SIG-M5 treated with dmso at 0.1 percent for 504 hours (cell line): ENCODE measurements around the gene ACSL6.

Experiments used
- DNase-seq: peaks from one replicate; lab custom pipeline; 2025; ENCODE audit not compliant: unreplicated experiment; lab: John Stamatoyannopoulos, UW

The ACSL6 gene

DNA sequence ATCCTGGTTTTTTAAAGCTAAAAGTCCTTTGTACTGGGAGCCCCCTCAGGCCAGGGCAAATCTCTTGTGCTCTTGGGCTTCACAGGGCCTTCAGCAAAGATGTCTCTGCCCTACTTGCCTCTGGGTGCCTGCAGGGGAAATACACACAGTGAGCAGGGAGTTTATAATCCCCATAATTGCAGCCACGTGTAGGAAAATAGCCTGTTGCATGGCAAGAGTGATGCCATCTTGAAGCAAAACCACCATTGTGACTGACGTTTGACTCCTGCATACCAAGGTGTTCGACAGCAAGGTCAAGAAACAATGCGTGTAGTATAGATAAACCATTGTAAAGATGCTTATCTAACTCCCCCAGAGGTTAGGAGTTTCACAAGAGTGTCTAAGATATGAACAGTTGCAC lies 37.6 kb upstream of the ACSL6 start:
- no peak for DNase-seq

DNA sequence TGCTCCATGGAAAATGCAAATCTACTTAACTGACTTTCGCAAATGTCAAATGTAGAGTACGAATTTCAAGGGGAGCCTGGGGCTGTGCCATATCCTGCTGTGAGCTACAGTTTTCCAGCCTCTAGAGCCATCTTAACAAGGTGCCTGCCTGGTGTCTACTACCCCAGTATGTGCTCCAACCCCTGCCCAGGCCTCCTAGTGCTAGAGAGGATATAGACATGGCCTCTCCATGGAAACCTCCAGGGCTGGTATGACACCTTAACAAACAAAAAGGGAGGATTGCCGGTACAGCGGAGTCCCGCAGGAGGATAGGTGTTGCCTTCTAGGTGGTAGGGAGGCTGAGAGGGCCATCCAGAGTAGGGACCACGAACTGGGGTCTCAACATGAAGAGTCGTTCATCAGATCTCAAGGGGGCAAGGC lies 35.4 kb upstream of the ACSL6 start:
- no peak for DNase-seq

DNA sequence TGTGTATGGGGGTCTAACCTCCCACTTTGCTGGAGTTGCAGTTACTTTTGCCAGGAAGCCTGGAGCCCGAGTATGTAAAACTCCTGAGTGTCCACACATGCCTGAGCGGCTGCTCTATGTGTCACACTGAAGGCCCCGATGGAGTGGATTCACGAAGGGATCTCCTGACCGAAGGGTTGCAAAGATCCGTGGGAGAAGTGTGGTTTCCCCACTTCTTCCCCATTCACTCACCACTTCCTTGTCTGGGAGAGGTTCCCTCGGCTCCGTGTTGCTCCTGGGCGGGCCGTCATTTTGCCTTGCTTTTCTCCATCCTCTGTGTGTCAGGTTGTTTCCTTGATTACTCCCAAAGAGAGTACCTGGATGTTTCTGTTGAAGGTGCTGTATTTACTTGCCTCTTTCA lies 32.7 kb upstream of the ACSL6 start:
- no peak for DNase-seq

DNA sequence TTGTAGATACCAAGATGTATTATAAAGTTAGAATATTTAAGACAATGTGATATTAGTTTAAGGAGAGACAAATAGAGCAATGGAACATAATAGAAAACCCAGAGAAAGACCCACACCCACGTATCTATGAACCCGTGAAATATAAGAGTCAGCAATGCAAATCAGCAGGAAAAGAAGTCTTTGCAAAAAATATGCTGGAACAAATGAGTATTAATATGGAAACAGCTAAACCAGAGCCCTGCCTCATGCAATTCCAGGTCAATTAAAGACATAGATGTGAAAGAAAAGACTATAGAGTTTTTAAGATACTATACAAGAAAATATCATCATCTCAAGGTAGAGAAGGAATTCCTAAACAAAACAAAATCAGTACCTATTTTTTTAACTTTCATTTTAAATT lies 25.9 kb upstream of the ACSL6 start:
- no peak for DNase-seq

DNA sequence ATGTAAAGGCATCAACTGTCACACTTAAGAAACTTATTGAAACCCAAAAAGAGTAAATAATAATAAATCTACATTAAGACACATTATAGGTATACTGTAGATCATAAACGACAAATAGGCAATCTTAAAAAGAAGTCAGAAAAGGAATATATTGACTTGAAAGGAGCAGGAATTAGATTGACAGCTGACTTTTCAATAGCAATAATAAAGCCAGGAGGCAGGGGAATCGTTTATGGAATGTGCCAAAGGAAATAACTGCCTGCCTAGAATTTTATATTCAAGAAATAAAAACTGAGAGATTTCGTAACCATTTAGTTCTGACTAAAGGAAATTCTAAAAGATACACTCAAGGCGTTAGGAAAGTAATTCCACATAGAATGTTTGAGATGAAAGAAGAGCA lies 21.7 kb upstream of the ACSL6 start:
- DNase-seq: no peak

DNA sequence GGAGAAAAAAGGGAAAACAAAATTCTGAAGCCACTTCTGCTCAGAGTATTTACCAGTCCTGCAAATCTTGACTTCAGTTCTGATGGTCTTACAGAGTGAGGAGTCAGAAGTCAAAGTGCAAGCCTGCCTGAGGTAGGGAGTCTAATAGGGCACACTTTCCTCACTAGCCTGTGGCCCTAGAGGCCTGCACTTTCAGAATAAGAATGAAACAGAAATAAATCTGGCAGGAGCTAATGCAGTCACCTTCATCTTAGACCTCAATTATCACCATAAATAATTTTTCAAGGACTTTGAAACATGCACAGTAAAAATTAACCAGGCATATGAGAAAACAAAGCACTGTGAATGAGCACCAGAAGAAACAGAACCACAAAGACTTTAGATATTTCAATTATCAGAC lies 20.7 kb upstream of the ACSL6 start:
- no peak for DNase-seq

DNA sequence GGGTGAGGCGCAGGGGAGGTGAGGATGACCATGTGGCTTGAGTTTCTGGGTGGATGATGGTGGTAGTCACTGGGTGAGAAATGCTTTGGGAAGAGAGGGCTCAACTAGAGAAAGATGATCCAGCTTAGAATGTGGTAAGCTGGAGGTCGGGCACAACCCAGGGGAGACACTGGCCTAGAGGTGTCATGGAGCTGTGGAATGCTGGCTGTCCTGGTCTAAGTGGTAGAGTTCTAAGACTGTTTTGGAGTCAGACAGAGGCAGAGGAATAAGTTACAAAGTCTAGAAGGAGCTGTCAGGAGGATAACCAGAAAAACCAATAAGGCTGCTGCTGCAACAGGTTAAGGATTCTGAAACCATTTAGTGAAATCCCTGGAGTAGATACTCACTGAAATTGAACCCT lies 19.2 kb upstream of the ACSL6 start:
- no peak for DNase-seq

DNA sequence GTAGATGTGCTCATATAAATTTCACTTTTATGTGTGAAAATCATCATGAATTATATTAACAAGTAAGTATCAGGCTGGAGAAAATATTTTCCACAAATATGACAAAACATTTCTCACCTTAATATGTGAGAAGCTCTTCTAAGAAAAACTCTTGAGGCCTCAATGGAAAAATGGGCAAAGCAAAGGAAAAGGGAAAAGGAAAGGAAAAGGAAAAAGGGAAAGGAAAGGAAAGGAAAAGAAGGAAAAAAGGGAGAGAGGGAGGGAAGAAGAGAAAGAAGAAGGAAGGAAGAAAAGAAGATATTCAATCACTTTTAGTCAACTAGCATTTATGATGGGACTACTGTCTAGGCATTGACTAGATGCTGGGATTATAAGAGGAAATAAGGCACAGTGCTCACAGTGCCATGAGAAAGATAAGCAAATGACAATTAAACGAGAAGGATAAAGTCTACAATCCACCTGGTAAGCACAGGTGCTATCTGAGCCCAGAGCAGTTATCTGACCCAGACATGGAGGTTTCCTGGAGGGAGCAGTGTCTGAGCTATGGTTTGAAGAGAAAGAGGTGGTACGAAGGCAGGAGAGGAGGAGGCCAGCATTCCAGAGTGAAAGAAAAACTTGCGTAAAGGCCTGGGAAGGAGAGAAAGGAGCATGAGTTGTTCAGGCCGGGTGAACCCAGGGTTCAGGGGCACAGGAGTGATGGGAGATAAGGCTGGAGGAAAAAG lies 18.3 kb upstream of the ACSL6 start:
- no peak for DNase-seq

DNA sequence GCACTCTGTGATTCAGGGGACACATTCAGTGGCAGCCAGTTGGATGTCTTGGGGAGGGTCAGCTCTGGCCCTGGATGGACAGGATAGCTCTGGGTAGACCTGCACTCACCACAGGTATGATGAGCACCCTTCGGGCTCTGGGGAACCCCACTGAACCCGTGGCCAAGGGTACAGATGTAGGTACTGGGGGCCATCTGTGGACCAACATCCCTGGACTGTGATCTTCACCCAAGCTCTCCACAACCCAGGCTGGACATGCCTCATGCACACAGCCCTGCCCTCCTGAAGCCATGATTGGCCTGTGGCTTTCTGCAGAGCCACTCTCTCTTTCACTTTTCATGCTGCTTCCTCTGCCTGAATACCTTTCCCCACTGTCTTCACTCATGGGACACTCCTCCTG lies 15.6 kb upstream of the ACSL6 start:
- no peak for DNase-seq

DNA sequence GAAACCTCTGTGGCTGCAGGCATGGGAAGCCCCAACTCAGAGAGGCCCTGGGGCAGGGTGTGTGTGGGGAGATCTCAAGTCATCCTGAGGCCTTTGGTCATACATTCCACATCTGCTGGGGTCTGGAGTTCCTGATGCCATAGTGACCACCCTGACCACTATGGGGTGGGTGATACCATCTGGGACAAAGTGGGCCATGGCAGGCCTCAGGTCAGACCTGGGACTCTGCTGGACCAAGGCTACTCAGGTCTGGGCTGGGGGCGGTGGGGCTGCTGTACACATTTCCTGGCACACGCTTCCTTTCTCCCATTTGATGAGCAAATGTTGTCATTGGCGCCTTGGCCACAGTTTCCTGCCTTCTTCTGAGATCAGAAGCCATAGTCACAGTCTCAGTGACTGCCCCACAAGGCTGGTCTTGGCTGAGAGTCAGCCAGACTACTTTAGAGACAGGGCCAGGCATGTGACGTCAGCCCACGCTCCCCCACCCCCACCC lies 15.1 kb upstream of the ACSL6 start:
- no peak for DNase-seq

DNA sequence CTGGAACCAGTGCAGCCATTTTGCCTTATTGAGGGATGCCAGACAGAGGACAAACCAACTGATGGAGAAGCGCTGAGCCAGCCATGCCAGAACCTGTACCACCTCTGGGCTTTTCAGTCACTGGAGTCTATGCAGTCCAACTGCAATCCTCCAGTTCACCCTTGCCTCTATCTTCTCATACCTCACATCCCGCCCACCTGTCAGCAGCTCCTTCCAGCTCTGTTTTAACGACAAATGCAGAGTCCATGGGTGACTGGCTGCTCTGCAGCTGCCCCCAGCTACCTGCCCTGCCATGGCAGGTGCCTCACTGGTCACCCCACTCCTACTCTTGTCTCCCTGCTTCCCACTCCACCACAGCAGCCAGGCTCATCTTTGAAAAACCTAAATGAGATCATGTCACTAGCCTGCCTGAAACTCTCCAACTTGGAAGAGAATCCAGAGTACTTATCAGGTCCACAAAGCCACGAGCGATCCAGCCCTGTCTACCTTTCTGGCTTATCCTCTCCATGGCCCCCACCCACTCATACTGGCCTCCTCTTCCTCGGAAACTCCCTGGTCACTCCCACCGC lies 14.0 kb upstream of the ACSL6 start:
- no peak for DNase-seq

DNA sequence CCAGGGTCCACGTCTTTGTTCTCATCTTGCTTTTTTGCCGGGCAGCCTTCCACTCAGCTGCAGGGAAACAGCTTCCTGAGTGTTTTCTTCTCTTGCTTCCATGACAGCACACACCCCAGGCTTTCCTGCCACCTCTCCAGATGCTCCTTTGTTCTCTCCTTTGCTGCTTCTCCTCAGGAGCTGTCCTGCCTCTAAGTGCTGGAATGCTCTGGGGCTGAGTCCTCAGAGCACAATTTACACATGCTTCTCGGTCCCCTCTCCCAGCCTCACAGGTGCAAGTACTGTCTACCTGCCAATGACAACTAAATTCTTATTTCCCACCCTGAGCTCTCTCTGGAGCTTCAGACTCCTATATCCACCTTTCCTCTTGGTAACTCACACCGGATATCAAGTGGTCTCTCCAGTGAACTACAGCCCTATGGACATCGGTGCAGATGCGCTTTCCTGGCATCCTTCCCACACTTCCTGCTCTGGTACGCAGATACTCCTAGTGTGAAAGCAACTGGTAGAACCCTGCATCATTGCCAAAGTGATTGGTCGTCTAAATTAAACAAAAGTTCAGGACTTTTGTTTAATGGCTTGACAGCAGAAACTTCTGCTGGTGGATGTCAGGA lies 13.4 kb upstream of the ACSL6 start:
- no peak for DNase-seq

DNA sequence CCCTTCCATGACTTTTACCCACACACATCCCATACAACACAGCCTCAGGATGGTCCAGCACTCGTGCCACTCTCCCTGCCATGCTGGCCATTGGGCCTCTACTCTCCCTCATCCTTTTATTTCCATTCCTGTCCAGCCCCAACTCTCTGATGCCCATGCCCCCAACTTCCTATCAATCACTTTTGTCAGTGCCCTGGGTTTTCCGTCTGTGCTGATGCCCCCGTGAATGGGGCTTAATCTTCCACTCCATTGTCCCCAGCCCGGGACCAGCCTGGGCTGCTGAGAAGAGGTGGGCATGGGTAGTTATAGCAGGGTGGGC lies 12.6 kb upstream of the ACSL6 start:
- no peak for DNase-seq

DNA sequence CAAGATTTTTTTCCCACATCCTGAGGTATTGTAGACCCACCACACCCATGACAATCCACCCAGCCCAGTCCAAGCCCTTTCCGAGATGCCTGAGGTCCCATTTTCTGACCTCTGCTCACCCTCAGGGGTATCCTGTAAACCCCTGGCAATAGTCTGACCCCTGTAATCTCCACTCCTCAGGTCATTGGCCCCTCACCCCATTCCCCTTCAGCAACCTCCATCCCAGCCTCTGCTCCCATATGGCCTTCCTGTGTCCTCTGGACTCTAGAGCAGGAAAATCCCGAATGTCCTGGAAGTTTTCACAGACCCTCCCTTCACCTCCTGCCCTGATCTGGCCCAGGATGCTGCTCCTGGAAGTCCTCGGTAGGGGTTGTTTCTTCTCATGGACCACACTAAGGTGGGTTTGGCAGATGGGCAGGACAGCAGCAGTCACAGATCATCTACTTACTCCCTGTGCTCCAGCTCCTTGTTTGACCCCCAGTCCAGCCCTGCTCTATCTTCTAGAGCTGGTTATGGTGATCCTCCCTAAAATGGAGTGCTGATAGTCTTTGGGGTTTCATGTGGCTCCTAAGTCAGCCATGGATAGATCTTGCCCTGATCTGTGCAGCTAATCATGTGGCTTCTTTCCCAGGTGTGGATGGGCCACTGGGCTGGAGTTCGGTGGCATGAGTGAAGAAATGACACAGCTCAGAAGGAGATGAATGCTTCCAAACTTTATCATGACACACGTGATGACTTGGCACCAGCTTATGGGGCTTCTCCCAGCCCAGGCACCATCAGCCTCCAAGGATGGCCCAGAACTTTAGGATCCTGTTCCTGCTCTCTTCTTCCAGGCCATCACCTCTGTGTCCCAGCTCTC lies 12.0 kb upstream of the ACSL6 start:
- DNase-seq: no peak

DNA sequence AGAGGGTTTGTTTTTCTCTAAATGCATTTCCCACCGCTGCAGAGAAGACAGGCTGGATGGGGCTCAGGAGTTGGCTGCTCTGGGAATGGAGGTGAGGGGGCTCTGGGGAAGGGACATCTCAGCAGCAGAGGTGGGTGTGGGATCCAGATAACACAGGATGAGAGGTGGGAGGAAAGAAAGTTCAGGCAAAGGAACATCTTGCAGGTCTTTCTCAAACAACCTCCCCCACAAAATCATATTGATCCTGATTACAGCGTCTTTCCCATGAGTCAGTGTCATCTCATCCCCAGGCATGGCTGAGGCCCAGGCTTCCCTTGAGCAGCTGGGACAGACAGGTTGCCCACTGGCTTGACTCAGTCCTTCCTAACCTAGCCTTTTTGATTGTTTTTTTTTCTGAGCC lies 11.3 kb upstream of the ACSL6 start:
- no peak for DNase-seq

DNA sequence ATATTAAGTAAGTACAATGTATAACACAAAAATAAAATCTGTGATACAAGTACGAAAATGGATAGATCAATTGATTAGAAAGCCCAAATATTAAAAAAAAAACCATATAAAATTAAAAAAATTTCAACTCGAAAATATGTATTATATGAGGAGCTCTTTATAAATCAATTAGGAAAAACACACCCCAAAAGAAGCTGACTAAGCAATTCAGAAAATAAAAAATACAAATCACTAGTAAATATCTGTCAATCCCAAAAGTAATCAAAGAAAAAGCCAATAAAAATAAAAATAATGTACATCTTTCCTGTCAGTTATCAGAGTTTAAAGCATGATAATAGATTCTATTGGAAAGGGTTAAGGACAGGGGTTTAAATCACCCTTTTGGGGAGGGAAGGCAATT lies 10.2 kb upstream of the ACSL6 start:
- DNase-seq: no peak

DNA sequence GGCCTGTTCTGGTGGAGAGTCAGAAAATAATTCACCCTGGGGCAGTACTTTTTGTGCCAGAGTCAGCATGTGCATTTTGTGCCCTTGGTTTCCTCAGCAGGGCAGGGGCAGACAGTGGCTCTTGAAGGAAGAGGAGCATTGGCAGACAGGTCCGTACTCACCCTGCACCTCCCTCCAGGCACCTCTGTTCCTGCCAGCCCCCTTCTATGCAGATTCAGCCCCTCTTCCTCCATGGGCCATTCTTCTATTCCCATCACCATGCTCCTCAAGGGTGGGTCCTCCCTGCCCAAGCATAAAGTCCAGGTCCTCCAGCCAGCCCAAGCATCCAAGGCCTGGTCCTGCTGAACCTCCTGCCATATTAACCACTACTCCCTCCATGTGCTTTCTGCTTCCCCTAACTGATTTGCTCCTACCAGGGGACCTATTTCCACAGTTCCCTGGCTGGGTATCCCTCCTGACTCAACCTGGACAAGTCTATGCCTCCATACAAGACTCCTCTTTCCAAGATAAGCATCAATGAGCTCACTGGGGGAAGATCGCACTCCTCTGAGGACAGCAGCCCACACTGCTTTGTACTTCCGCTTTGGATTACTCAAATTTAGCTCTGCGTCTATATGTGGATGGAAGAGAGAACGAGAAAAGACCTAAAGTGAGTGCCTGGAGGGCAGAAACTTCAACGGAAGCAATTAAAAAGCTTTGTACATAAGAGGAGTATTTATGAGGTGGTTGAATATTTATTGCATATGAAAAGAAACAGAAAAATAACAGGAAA lies 9.3 kb upstream of the ACSL6 start:
- DNase-seq: no peak

DNA sequence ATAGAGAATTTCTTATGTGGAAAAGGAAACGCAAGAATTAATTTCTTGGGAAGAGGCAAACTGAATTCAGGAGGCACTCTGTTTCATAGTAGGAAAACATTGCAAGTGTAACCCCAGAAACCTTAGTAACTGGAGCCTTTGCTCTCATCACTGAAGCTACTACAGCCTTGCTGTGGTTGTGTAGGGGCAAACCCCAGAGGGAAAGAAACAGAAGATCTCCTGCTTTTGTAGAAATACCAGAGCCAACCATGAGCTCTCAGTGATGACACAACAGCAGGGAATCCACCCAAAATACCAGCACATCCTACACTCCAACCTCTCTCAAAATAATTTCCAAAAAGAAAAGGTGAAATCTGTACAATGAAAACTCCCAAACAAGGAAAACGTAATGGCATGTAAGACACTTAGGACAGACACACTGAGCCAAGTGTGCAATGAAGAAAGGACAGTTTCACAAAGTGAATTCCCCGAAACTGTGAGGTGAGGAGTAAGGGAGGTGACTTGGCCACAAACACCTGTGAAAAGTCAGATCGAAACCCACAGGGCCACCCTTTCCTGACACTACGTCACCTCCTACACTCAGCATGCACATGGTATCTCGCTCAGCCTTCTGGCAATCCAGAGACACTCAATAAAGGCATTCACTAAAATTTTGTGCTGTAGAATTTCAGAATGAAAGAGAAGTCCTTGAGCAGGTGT lies 8.5 kb upstream of the ACSL6 start:
- DNase-seq: no peak

DNA sequence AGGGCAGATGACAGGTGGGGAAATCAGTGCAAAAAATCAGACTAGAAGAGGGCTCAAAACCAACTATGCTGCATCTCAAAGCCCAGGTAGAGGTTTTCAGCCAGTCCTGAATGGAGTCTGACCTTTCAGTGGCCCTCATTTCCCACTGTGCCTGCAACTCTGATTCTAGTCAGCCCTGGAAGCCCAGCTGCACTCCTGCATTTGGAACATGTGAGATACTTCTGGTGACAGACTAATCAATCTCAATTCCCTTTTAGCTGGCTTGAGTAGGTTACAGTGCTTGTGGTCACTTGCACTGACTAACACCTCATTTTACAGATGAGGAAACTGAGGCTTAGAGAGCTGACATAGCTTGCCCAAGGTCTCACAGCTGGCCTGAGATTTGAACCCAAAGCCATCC lies 7.9 kb upstream of the ACSL6 start:
- DNase-seq: no peak
